HepG2 (cell line): ENCODE results near the gene RAE1. TPM values are rescaled to one million over a fixed set of nuclear protein-coding genes. Genes with fewer than 3 reads are reported as not detected.

Experiments
- ATAC-seq: fragments of 200-7000 bp; cut with Tn5 transposase; 3 replicates; pipeline ENCODE4 v1.9.1; 2020; ENCODE audit warnings: mild to moderate bottlenecking, moderate library complexity
- BruUV-seq: library from RNA; stranded (reverse); fragments of 400-500 nt; replicated peaks from 2 replicates; lab custom pipeline; 2021; lab: Mats Ljungman, UMichigan
- CTCF ChIA-PET: fragments of 300-600 bp; formaldehyde crosslinking; extraction: SDS; loops from one replicate; lab custom pipeline; 2021; ENCODE audit warnings: low total read pairs, inconsistent platforms, low intra/inter-chr PET ratio; lab: Yijun Ruan, JAX
- POLR2A ChIA-PET: fragments of 350-600 bp; sonication (Branson Sonifier 250); formaldehyde crosslinking; loops from one replicate; lab custom pipeline; 2020; ENCODE audit warnings: antibody characterized with exemption, inconsistent platforms; lab: Yijun Ruan, JAX
- DNase-seq: peaks from one replicate; pipeline ENCODE4 v3.0.0-alpha.2; 2015; ENCODE audit warnings: low spot score
- FAIRE-seq: peaks from 3 replicates; lab custom pipeline; 2011; peaks lifted over from hg19 to GRCh38; lab: Jason Lieb, UNC
- H2AFZ ChIP-seq: one replicate; pipeline ENCODE4 v1.6.1; 2011; ENCODE audit warnings: low read length, inconsistent platforms
- H3K27ac ChIP-seq: fragments of 300-600 bp; 3 replicates; pipeline ENCODE4 v1.8.0; 2011; ENCODE audit warnings: mixed run types, mild to moderate bottlenecking, mixed read lengths, low read length, inconsistent platforms; ENCODE audit not compliant: insufficient read depth; ENCODE audit errors: extremely low read length
- H3K27me3 ChIP-seq, 2 experiments: fragments of 200-600 bp in 1 of 2; 2 replicates in 1 of 2; 3 replicates in 1 of 2; pipeline versions ENCODE4 v1.6.0 to v1.8.0; 2011; ENCODE audit warnings: low read length in 2 of 2, mild to moderate bottlenecking in 2 of 2, moderate library complexity in 2 of 2, inconsistent platforms in 1 of 2; ENCODE audit not compliant: insufficient read depth in 2 of 2, control insufficient read depth in 1 of 2
- H3K36me3 ChIP-seq, 2 experiments: fragments of 200-600 bp in 1 of 2; replicated peaks in 1 of 2; 2 replicates in 1 of 2; 3 replicates in 1 of 2; pipeline versions ENCODE4 v1.5.1 to v1.8.0; 2011; ENCODE audit warnings: low read length in 2 of 2, inconsistent platforms in 1 of 2; ENCODE audit not compliant: insufficient read depth in 2 of 2, control insufficient read depth in 1 of 2
- H3K4me1 ChIP-seq: 2 replicates; pipeline ENCODE4 v1.5.1; 2012; ENCODE audit warnings: low read length, inconsistent platforms; ENCODE audit not compliant: insufficient read depth
- H3K4me2 ChIP-seq: 2 replicates; pipeline ENCODE4 v1.6.0; 2011; ENCODE audit warnings: low read depth, low read length, inconsistent platforms
- H3K4me3 ChIP-seq, 3 experiments: fragments of 200-600 bp in 1 of 3; sonication (generic), shearing (Covaris generic) in 1 of 3; replicated peaks in 1 of 3; 2 replicates each; pipeline ENCODE4 v1.5.1; 2011 to 2016; ENCODE audit warnings: low read length in 3 of 3, inconsistent platforms in 2 of 3, low read depth in 2 of 3, mild to moderate bottlenecking in 2 of 3, control low read depth in 1 of 3, mixed read lengths in 1 of 3; ENCODE audit not compliant: insufficient read depth in 1 of 3
- H3K79me2 ChIP-seq: one replicate; pipeline ENCODE4 v1.6.1; 2011; ENCODE audit warnings: low read length, inconsistent platforms; ENCODE audit not compliant: insufficient read depth
- H3K9ac ChIP-seq: 2 replicates; pipeline ENCODE4 v1.6.0; 2011; ENCODE audit warnings: mild to moderate bottlenecking, low read depth, low read length, inconsistent platforms; ENCODE audit not compliant: insufficient read depth
- H3K9me3 ChIP-seq: 2 replicates; pipeline ENCODE4 v1.5.1; 2012; ENCODE audit warnings: mild to moderate bottlenecking, low read length
- H4K20me1 ChIP-seq: 2 replicates; pipeline ENCODE4 v1.6.0; 2011; ENCODE audit warnings: inconsistent platforms, mild to moderate bottlenecking, low read length, moderate library complexity; ENCODE audit not compliant: insufficient read depth
- GATAD2A ChIP-seq: IDR thresholded peaks from 2 replicates; pipeline ENCODE4 v1.6.1; 2016
- JDP2 ChIP-seq: sonication (generic); formaldehyde crosslinking; IDR thresholded peaks from 2 replicates; pipeline ENCODE4 v1.8.1; 2022; ENCODE audit warnings: missing genetic modification reagents, borderline replicate concordance
- MAFK ChIP-seq, 2 experiments: IDR thresholded peaks in 1 of 2; conservative IDR thresholded peaks in 1 of 2; 2 replicates each; pipeline ENCODE4 v1.6.1; 2011; ENCODE audit warnings: improper control_type of control experiment in 2 of 2, low read length in 2 of 2
- NFIB ChIP-seq: sonication (generic); formaldehyde crosslinking; IDR thresholded peaks from 2 replicates; pipeline ENCODE4 v1.9.0; 2021; ENCODE audit warnings: missing genetic modification reagents, mild to moderate bottlenecking, borderline replicate concordance
- PHF20 ChIP-seq: sonication (generic); formaldehyde crosslinking; IDR thresholded peaks from 2 replicates; pipeline ENCODE4 v1.5.0; 2020; ENCODE audit warnings: mild to moderate bottlenecking, missing genetic modification reagents
- POLR2A ChIP-seq, 2 experiments: IDR thresholded peaks; 2 replicates each; pipeline ENCODE4 v1.6.1; 2011; ENCODE audit warnings: low read depth in 2 of 2, low read length in 2 of 2, mild to moderate bottlenecking in 1 of 2, moderate library complexity in 1 of 2; ENCODE audit not compliant: insufficient read depth in 1 of 2
- SIX4 ChIP-seq: sonication (generic); formaldehyde crosslinking; IDR thresholded peaks from 2 replicates; pipeline ENCODE4 v1.4.0; 2020; ENCODE audit warnings: missing genetic modification reagents
- SMYD3 ChIP-seq: sonication (generic); formaldehyde crosslinking; IDR thresholded peaks from 2 replicates; pipeline ENCODE4 v1.8.1; 2023; ENCODE audit warnings: mild to moderate bottlenecking, missing genetic modification reagents
- ZBTB7B ChIP-seq: sonication (generic); formaldehyde crosslinking; IDR thresholded peaks from 2 replicates; pipeline ENCODE4 v1.4.0; 2020; ENCODE audit warnings: missing genetic modification reagents
- ZMYM3 ChIP-seq: sonication (generic); formaldehyde crosslinking; IDR thresholded peaks from 2 replicates; pipeline ENCODE4 v1.5.1; 2020; ENCODE audit warnings: mild to moderate bottlenecking, missing genetic modification reagents
- ZNF577 ChIP-seq: sonication (generic); formaldehyde crosslinking; IDR thresholded peaks from 2 replicates; pipeline ENCODE4 v1.4.0; 2020; ENCODE audit warnings: mild to moderate bottlenecking, low read depth, missing genetic modification reagents, borderline replicate concordance
- ZNF737 ChIP-seq: sonication (generic); formaldehyde crosslinking; IDR thresholded peaks from 2 replicates; pipeline ENCODE4 v1.5.0; 2020; ENCODE audit warnings: missing genetic modification reagents, mild to moderate bottlenecking, borderline replicate concordance
- ZNF768 ChIP-seq: sonication (generic); formaldehyde crosslinking; IDR thresholded peaks from 2 replicates; pipeline ENCODE4 v1.4.0; 2020; ENCODE audit warnings: missing genetic modification reagents
- ZNF83 ChIP-seq: sonication (generic); formaldehyde crosslinking; IDR thresholded peaks from 2 replicates; pipeline ENCODE4 v1.4.0; 2020; ENCODE audit warnings: missing genetic modification reagents, mild to moderate bottlenecking, borderline replicate concordance
- ZNF879 ChIP-seq: sonication (generic); formaldehyde crosslinking; IDR thresholded peaks from 2 replicates; pipeline ENCODE4 v1.8.1; 2023; ENCODE audit warnings: missing genetic modification reagents
- WGBS: methylation state at CpG from one replicate; pipeline ENCODE4 v1.1.6; 2017; ENCODE audit warnings: low lambda C conversion rate; 5-methylcytosine and 5-hydroxymethylcytosine counted together
- in situ Hi-C: cut with HindIII; loops from 2 replicates; pipeline ENCODE4 v1.10.0; 2017; ENCODE audit warnings: low pct_unique_long_range_greater_than_20kb; ENCODE audit not compliant: extremely low pct_ligation_motif_present
- intact Hi-C: fragments of 100-400 bp; cut with micrococcal nuclease; formaldehyde crosslinking; loops from one replicate; pipeline ENCODE4 v1.10.0; 2022; ENCODE audit not compliant: unreplicated experiment
- polyA plus RNA-seq, 8 experiments: library from polyadenylated mRNA; depleted of rRNA in 3 of 8; stranded (reverse) in 7 of 8; unstranded in 1 of 8; fragments of >200 nt; fragmentation: Illumina TruSeq in 4 of 8; extraction: Trizol in 4 of 8; gene quantifications; 2 replicates each; pipeline versions ENCODE4 v1.2.1 to v1.2.3, GENCODE V29; 2011 to 2016; ENCODE audit warnings: low read depth in 4 of 8, missing spikeins in 1 of 8, mixed read lengths in 1 of 8; ENCODE audit not compliant: insufficient read depth in 1 of 8
- total RNA-seq, 5 experiments: library from RNA; depleted of rRNA; stranded (reverse); fragments of >200 nt; fragmentation: Illumina TruSeq; extraction: Trizol; gene quantifications; 2 replicates each; pipeline ENCODE4 v1.2.3, GENCODE V29; 2016; ENCODE audit warnings: low read depth in 1 of 5
- TF ChIP-seq, protein P1 (sequence below): sonication (generic); formaldehyde crosslinking; conservative IDR thresholded peaks from 2 replicates; pipeline ENCODE4 v1.5.0; 2020; ENCODE audit warnings: missing genetic modification reagents

Gene RAE1
- total and polyA plus RNA-seq, 2 of the 13 experiments (the other 11 are each of a cell fraction or from before 2014, with no cell fraction given), result 36.1 to 72.9 TPM

GRCh38 chr20:57396212-57396983 lies 45.3 kb downstream of the RAE1 start:
- WGBS, result 96% methylated on average over 15 of the region's 16 CpGs
- intact Hi-C loops, result no loop called here
- H3K9me3 ChIP-seq, result no peaks in the 10 kb centered on the region
- no peak overlapping the region for H3K9ac ChIP-seq
- no peak for FAIRE-seq
- TF ChIP-seq ZMYM3 (0 out of 2 replicates have a peak, but pooled peaks have one; percentile 50), POLR2A (IDR thresholded peaks at IDR 0.05; ENCODE audit: insufficient read depth in 1 of 2, low read depth in 2 of 2, low read length in 2 of 2) (0 out of 4 replicates have a peak, but pooled peaks of 1 of the 2 experiments have one; percentile 7), ZNF83 (CRISPR knock-in tag) (no peak)
- TF ChIP-seq, all 625 proteins: peak for 2
- no TSS peak for BruUV-seq
- ChIA-PET CTCF (no interaction called here), POLR2A (no interaction called here)
- Histone ChIP-seq H3K4me2 (no peak overlapping the region), H3K27me3 (no peaks in the 10 kb centered on the region), H3K4me1 (peaks cover 15% of the 10 kb centered on the region), H3K79me2 (peaks cover 12% of the 10 kb centered on the region), H2AFZ (no peak overlapping the region), H3K4me3 (no peak overlapping the region), H3K27ac (no peak overlapping the region), H3K36me3 (peaks cover 18 to 67% of the 10 kb centered on the region in 2 experiments), H4K20me1 (no peaks in the 10 kb centered on the region; the same call in 1 of the 2 replicates)
- DNase-seq, result no peak
- ATAC-seq, result no peak
- in situ Hi-C loops, result loop anchor here (25.0 kb wide), 1 partner anchor 816 kb away; no protein-coding TSS in a partner anchor

DNA sequence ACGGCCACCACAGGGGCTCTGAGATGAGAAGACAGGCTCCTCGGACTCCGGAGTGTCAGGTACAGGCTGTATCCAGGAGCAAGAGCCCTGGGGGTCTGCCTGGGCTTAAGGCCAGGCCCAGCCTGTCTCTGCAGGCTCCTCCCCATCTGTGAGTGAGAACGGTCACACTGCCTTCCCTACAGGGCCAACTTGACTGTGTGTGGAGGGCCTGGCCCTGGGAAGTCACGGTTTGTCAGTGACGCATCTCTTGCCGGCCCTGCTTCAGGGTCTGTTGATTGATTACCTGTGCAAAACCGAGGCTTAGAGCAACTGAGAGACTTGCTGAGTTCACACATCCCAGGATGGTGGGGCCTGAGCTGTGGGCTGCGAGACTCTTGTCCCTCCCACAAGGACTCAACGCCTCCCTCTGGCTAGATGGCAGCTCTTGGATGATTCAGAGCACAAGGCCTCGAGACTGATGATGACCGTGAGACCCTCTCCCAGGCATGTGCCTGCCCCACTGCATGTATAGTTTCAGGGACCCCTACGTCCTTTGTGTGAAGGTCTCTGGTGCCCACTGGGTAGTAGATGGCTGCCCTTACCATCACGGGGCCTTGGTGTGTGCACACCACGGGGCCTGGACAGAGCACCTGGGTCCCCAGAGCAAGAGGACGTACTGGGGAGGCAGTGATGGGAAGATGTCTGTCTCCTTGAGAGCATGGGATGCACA lies 46.1 kb downstream of the RAE1 start:
- 92% methylated on average over 16 of the region's 16 CpGs for WGBS
- FAIRE-seq, result no peak
- Histone ChIP-seq H3K9me3 (no peaks in the 10 kb centered on the region), H3K9ac (no peak overlapping the region), H4K20me1 (no peaks in the 10 kb centered on the region; the same call in 1 of the 2 replicates), H3K4me2 (no peak overlapping the region), H3K4me3 (no peak overlapping the region), H3K36me3 (peaks cover 19 to 71% of the 10 kb centered on the region in 2 experiments), H3K27ac (no peak overlapping the region), H3K27me3 (no peaks in the 10 kb centered on the region), H3K79me2 (peaks cover 10% of the 10 kb centered on the region), H2AFZ (no peak overlapping the region), H3K4me1 (peaks cover 14% of the 10 kb centered on the region)
- no TSS peak for BruUV-seq
- ChIA-PET CTCF (no interaction called here), POLR2A (no interaction called here)
- ATAC-seq, result no peak
- intact Hi-C loops (no loop called here), in situ Hi-C loops (loop anchor here (25.0 kb wide), 1 partner anchor 815 kb away; no protein-coding TSS in a partner anchor)
- no peak for DNase-seq
- 0 out of 2 replicates have a peak, but pooled peaks have one; percentile 20 for TF ChIP-seq ZNF768 (CRISPR knock-in tag)
- no peak for TF ChIP-seq PHF20 (CRISPR knock-in tag)
- no peak for TF ChIP-seq ZNF577 (CRISPR knock-in tag)
- no peak for TF ChIP-seq ZNF879 (CRISPR knock-in tag)
- TF ChIP-seq GATAD2A (CRISPR knock-in tag), result no peak
- TF ChIP-seq, protein P1, sequence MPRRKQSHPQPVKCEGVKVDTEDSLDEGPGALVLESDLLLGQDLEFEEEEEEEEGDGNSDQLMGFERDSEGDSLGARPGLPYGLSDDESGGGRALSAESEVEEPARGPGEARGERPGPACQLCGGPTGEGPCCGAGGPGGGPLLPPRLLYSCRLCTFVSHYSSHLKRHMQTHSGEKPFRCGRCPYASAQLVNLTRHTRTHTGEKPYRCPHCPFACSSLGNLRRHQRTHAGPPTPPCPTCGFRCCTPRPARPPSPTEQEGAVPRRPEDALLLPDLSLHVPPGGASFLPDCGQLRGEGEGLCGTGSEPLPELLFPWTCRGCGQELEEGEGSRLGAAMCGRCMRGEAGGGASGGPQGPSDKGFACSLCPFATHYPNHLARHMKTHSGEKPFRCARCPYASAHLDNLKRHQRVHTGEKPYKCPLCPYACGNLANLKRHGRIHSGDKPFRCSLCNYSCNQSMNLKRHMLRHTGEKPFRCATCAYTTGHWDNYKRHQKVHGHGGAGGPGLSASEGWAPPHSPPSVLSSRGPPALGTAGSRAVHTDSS (CRISPR knock-in tag), result no peak
- no peak for TF ChIP-seq SIX4 (CRISPR knock-in tag)
- TF ChIP-seq MAFK (conservative IDR thresholded peaks at IDR 0.05 in 1 of 2, IDR thresholded peaks at IDR 0.05 in 1 of 2; ENCODE audit: low read length in 2 of 2), result no peak
- TF ChIP-seq NFIB, result 0 out of 2 replicates have a peak, but pooled peaks have one; percentile 26
- no peak for TF ChIP-seq SMYD3 (CRISPR knock-in tag)
- no peak for TF ChIP-seq JDP2 (CRISPR knock-in tag)
- TF ChIP-seq ZNF737, result 0 out of 2 replicates have a peak, but pooled peaks have one; percentile 38
- TF ChIP-seq ZBTB7B (CRISPR knock-in tag), result no peak
